C4-2B (cell line): ENCODE data around the gene GLIPR1L2.

Experiments used
- ZFX ChIP-seq: fragments of 450-650 bp; IDR thresholded peaks from 2 replicates; pipeline ENCODE4 v1.6.1; 2017
- TF ChIP-seq, protein P1 (sequence below): fragments of 450-650 bp; conservative IDR thresholded peaks from 2 replicates; pipeline ENCODE4 v1.5.1; 2017; ENCODE audit warnings: mild to moderate bottlenecking

- TF ChIP-seq, protein P1, sequence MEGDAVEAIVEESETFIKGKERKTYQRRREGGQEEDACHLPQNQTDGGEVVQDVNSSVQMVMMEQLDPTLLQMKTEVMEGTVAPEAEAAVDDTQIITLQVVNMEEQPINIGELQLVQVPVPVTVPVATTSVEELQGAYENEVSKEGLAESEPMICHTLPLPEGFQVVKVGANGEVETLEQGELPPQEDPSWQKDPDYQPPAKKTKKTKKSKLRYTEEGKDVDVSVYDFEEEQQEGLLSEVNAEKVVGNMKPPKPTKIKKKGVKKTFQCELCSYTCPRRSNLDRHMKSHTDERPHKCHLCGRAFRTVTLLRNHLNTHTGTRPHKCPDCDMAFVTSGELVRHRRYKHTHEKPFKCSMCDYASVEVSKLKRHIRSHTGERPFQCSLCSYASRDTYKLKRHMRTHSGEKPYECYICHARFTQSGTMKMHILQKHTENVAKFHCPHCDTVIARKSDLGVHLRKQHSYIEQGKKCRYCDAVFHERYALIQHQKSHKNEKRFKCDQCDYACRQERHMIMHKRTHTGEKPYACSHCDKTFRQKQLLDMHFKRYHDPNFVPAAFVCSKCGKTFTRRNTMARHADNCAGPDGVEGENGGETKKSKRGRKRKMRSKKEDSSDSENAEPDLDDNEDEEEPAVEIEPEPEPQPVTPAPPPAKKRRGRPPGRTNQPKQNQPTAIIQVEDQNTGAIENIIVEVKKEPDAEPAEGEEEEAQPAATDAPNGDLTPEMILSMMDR, result no peak
- no peak for TF ChIP-seq ZFX
These were observed 81.3 kb downstream of the GLIPR1L2 start for GRCh38 chr12:75471902-75472890.
